Measurements from ENCODE around the gene USP4.

USP4 gene

DNA sequence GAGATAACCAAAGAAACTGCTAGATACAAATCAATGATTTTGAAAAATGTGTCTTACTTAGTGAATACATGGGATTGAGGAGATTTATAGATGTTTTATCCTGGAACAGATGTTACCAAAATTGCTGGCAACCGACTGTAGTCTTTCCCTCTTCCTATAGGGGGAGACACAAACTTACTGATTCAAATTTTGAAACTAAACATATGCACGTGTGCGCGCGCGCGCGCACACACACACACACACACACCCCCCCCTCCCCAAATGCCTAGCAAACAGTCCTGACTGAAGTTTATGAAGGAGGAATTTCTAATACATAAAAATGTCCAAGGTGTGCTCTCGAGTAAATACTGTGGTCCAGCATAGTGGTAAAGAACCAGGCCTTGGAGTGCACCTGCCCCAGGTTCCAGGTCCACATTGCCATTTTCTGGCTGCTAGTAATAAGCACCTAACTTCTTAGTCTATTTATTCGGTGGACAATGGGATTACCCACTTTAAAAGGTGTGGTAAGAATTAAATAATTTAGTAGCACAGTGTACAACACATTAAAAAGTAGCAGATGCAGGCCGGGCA is 44.3 kb downstream of the USP4 start:
- peak in 1 of 2 donors; percentile 12 for DNase-seq (ENCODE audit: low read depth in 2 of 2)

- no peak for DNase-seq (ENCODE audit: low read depth in 2 of 2)
These were observed 45.5 kb downstream of the USP4 start for GRCh38 chr3:49294343-49294742.

DNA sequence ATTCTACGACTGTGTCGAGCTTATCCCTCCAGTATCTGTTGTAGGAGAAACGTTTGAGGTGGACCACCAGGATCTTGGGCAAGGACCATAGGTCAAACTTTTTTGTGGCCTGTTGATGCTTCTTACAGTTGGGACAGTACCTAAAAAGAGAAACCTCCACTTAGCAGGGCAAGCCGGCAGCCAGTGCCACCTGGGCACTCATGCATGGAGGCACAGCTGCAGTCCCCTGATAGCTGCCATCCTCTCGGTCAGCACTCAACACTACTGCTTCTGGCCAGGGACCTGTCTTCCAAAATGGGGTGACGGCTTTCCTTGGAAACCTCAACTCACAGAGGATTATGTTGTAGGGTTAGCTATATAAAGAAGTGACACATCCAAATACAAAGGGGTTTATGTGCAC is 55.9 kb downstream of the USP4 start:
- DNase-seq (ENCODE audit: low read depth in 2 of 2), result no peak

DNA sequence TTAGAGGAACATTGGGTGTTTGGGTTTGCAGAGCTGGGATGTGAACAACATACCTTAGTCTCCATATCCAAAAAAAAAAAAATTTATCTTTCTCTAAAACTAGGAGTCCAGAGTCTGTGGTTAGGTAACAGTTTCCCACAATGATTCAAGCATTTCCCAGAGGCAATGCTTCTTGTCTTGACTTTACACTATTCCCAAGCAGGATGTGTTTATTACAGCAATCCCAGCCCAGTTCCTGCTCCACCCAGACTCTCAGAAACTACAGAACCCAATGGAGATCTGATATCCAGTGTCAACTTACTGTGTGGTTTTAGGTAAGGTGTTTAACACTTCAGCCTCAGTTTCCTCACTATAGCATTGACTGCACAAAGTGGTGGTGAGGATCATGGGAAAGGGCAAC is 60.5 kb downstream of the USP4 start:
- DNase-seq (ENCODE audit: low read depth in 2 of 2), result no peak

GRCh38 chr3:49278548-49278947 is 61.3 kb downstream of the USP4 start:
- no peak for DNase-seq (ENCODE audit: low read depth in 2 of 2)

DNA sequence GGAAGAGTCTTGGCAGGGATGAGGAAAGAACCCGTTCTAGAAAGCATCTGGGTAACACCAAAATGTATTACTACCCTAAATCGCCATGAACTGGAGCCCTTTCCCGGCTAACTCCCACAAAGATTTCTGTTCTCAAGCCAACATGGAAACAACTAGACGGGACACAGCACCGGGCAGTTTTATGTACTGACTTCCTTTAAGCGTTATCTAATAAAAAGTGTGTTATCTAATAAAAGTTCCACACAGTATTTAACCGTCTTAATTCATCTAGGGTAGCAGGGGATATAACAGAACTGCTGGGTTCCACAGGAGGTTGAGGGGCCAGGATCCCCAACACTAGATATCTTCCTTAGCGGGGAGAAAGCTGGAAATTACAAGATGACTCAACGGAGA is 62.5 kb downstream of the USP4 start:
- no peak for DNase-seq (ENCODE audit: low read depth in 2 of 2)

DNA sequence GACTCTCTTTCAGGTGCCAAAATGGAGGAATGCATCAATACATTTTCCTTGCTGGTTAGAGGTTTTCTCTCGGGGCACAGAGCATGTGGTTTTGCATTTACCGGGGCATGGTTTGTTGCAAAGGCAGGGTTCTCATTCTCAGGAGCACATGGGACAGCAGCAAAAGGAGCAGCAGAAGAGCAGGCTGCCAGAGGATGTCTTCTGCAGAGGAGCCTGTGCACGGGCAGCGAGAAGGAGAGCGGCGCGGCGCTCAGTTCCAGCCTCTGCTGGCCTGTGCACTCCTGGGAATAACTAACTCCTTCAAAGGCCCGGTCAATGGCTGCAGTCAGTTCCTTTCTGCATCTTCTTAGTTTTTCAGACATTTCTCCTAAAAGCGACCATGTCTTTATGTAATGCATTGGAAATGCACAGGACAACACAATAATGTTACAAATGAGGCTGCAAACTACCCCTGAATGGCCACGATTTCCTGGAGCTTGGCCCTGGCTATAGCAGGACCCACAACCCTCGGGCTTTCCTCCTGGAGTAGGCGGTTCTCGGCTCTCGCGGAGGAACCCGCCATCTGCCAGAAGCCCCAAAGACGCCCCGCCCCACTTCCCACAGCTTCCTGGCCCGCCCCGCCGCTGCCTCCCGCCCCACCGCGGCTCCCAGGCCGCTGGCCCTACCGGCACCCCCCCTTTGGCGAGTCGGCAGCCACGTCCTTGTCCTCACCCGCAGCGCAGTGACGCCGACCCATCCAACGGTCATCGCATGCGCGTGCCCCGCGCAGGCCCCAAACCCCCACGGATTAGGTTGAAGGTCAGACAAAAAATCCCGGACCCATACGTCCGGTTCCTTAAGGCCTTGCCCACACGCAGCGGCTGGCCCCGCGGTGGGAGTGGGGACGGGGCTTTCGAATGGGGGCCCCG is 63.1 kb downstream of the USP4 start, which contains the start of gene C3orf62:
C3orf62 (minus strand) TSS at position 758 of the 908 bp plus-strand sequence; CDS start at position 398, 360 bp downstream.
- peak; percentile 57 to 75 for DNase-seq (ENCODE audit: low read depth in 2 of 2)

GRCh38 chr3:49273825-49274532 is 65.9 kb downstream of the USP4 start:
- no peak for DNase-seq (ENCODE audit: low read depth in 2 of 2)

- no peak for DNase-seq (ENCODE audit: low read depth in 2 of 2)
These were observed 68.8 kb downstream of the USP4 start for GRCh38 chr3:49271047-49271446.

DNA sequence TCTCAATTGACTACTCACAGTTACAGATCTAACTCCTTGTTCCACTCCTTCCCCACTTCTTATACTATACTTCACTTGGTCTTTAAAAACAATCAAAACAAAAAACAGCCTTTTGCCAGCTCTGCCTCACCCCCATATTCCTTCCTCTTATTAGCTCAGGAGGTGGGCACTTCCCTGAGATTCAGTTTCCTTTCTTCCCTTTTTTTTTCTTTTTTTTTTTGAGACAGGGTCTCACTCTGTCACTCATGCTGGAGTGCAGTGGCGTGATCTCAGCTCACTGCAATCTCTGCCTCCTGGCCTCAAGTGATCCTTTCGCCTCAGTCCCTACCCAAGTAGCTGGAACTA is 69.7 kb downstream of the USP4 start:
- no peak for DNase-seq (ENCODE audit: low read depth in 2 of 2)

DNA sequence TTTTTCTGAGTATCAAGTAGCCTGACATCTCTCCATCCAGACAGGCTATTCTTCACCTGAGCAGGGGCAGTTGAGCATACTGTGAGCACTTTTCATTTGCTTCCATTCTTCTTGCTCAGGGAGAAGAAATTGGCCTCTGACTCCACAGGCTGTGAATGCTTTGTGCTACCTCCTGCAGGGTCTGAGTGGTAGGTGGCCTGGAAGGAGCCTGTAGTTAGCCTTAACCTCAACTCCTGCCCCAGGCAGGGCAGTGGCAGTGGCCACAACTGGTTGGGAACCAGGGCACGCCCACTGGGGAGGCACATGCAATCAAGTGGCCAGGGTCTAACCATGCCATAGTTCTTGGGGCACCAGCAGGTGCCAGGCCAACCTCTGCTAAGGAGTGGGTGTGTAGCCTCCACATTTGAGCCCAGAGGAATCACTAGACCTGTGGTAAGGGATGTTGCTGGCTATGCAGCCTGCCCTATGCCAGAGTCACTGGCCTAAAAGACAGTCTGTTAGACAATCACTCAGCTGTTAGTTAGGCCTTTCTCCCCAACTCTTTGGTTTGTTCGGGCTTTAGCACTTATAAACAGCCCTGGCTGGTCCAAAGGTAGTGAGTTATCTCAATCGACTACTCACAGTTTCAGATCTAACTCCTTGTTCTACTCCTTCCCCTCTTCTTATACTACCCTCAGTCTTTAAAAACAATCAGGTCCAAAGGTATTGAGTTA is 70.3 kb downstream of the USP4 start:
- no peak for DNase-seq (ENCODE audit: low read depth in 2 of 2)

DNA sequence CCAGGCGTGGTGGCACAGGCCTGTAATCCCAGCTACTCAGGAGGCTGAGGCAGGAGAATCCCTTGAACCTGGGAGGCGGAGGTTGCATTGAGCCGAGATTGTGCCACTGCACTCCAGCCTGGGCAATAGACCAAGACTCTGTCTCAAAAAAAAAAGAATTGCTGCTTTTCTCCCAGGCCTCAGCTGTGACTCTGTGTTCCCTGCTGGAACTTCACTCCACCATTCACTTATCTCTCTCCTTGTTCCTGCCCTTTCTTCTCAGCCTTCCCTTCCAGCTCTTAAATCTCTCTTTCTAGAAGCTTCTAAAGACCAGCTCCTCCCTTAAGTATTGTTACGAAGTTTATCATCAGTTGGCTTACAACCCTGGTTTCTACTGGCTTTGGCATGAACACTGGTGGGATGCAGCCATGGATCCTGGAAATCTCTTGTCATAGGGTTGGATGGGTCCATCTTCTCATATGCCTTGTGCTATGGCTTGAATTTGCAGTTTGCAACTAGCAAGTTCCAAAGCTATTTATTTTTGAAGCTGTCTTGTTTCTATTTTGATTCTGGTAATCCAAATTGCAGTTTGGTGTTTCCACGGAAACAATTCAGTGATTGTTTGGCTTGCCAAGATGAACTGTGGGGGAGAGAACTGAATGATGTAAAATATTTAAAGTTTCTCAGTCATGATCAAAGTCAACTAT is 73.3 kb downstream of the USP4 start:
- DNase-seq (ENCODE audit: low read depth in 2 of 2), result no peak

DNA sequence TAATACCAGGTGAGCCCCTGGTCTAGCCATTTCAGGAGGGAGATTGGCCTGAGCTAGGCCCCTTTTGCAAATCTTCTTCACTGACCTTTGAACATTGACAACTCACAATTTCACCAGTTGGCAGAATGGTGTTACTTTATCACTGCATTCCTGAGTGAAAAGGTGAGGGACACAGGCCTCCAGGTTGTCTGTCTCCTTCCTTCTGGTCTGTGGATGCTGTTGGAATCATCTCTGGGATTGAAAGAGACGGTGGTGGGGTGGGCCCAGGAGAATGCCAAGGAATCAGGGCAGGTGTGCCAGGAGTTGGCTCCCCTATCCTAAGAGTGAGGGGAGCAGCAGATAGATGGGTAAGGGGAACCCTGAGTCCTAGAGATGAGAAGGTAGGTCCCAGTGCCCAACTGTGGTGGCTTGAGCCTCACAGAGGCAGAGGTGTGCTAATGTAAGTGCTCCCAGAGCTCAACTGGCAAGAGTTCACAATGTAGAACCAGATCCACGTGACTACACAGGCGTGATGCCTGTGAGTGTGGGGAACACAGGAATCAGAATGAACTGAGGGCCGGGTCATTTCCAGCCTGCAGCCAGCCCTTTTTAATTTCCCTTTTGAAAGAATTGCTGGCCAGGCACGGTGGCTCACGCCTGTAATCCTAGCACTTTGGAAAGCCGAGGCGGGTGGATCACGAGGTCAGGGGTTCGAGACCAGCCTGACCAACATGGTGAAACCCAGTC is 74.0 kb downstream of the USP4 start:
- no peak for DNase-seq (ENCODE audit: low read depth in 2 of 2)

GRCh38 chr3:49263159-49263889 is 76.5 kb downstream of the USP4 start:
- no peak for DNase-seq (ENCODE audit: low read depth in 2 of 2)

DNA sequence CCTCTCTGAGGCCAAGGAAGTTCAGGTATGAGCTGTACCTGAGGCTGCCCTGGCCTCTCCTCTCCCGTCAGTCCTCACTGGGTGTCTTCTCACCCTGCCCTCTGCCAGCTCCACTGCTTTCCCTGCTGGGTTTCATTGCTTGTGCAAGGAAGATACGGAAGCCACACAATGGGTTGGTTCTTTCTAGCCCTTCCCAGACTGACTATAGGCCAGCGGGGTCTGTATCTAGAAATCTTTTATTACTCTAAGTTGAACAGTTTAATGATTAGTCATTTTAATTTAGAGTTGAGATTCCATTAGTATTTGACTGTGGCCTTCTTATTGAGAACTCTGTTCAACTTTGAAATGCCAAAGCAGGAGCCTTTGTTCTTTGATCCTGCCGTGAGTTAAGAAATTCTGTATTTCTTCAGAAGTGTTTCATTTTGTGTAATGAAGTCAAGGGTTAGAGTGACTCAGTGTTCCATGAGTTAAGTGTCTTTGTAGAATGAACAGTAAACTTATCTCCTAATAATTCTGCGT is 79.0 kb downstream of the USP4 start:
- no peak for DNase-seq (ENCODE audit: low read depth in 2 of 2)

GRCh38 chr3:49257187-49257586 is 82.7 kb downstream of the USP4 start:
- no peak for DNase-seq (ENCODE audit: low read depth in 2 of 2)

DNA sequence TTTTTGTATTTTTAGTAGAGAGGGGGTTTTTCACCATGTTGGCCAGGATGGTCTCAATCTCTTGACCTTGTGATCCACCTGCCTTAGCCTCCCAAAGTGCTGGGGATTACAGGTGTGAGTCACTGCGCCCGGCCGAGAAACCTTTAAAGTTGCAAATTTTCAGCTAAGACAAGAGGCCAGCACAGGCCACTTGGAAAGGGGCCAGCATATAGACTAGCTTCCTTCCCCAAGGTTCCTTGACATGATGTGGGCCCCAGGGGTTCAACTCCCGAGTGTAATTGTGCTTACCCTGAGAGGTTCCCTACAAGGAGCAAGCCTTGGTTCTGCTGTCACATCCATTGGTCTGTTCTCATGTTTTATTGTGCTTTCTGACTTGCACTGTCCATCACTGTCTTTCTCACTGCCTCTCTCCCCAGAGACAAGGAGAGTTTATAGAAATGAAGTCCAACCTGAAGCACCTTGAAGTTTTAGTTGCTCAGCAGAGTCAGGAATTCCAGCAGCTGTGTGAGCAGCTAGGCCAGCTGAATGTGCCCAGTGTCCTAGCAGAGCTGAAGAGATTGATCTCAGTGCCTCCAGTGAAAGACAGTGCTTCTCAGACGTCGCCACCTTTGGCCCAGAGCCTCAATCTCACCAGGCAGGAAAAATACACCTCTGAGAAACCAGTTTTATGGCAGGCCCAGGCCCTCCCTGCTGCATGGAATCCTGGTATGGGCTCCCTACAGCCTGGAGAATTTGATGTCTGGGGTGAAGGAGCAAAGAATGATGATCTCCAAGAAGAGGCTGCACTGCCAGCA is 83.9 kb downstream of the USP4 start:
- DNase-seq (ENCODE audit: low read depth in 2 of 2), result no peak

DNA sequence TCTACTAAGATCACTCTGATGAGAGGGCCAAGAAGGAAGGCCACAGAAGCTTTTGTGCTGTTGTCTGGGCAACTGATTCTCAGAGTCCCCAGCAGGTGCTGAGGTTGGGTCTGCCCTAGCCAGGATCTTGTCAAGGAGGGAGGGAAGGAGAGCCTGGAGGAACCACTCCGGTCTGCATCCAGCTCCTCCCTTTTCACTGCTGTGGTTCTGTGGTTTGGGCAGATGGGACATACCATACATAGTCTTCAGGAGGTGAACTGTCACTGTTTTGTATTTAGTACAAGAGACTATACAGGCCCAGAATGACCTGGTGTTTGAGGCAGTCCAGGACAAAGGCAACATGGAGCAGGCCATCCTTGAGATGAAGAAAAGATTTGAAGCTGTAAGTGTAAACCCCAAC is 84.7 kb downstream of the USP4 start:
- no peak for DNase-seq (ENCODE audit: low read depth in 2 of 2)

GRCh38 chr3:49253512-49253911 is 86.3 kb downstream of the USP4 start:
- no peak for DNase-seq (ENCODE audit: low read depth in 2 of 2)
